Stimulated activated naive CD8-positive, alpha-beta T cell treated with anti-CD3 and anti-CD28 coated beads, Interleukin-15, Interleukin-2, amounts not matched to agents 100 ng/mL and 50 ng/mL, for 24 hours (primary cell): ENCODE data around the gene COL8A2.

Experiments
- H3K27ac Mint-ChIP-seq: one replicate; pipeline ENCODE4 v1.8.0; 2021; ENCODE audit warnings: mild to moderate bottlenecking, mixed read lengths
- H3K27me3 Mint-ChIP-seq: one replicate; pipeline ENCODE4 v1.8.0; 2021; ENCODE audit warnings: mixed read lengths
- H3K36me3 Mint-ChIP-seq: one replicate; pipeline ENCODE4 v1.8.0; 2021; ENCODE audit warnings: low read depth, mixed read lengths
- H3K4me1 Mint-ChIP-seq: one replicate; pipeline ENCODE4 v1.8.0; 2021; ENCODE audit warnings: low read depth, mixed read lengths
- H3K4me3 Mint-ChIP-seq: one replicate; pipeline ENCODE4 v1.8.0; 2021; ENCODE audit warnings: mild to moderate bottlenecking, mixed read lengths
- H3K9me3 Mint-ChIP-seq: one replicate; pipeline ENCODE4 v1.8.0; 2021; ENCODE audit warnings: mixed read lengths

COL8A2 gene

GRCh38 chr1:36116901-36117300 is 8.1 kb downstream of the COL8A2 start:
- Mint-ChIP-seq H3K4me3 (no peak overlapping the region), H3K4me1 (no peaks in the 10 kb centered on the region), H3K36me3 (no peaks in the 10 kb centered on the region), H3K9me3 (no peaks in the 10 kb centered on the region), H3K27me3 (no peaks in the 10 kb centered on the region), H3K27ac (no peak overlapping the region)

- no peaks in the 10 kb centered on the region for H3K36me3 Mint-ChIP-seq
Measured at GRCh38 chr1:36115931-36116330, 9.1 kb downstream of the COL8A2 start.

GRCh38 chr1:36115200-36115669 is 9.8 kb downstream of the COL8A2 start:
- H3K4me1 Mint-ChIP-seq, result peaks cover 9% of the 10 kb centered on the region
- H3K36me3 Mint-ChIP-seq, result no peaks in the 10 kb centered on the region
- H3K9me3 Mint-ChIP-seq, result no peaks in the 10 kb centered on the region
- H3K27me3 Mint-ChIP-seq, result no peaks in the 10 kb centered on the region
- no peak overlapping the region for H3K27ac Mint-ChIP-seq
- no peak overlapping the region for H3K4me3 Mint-ChIP-seq

More at GRCh38 chr1:36115931-36116330, 9.1 kb downstream of the COL8A2 start:
- Mint-ChIP-seq H3K4me3 (no peak overlapping the region), H3K27ac (no peak overlapping the region), H3K4me1 (peaks cover 7% of the 10 kb centered on the region), H3K27me3 (no peaks in the 10 kb centered on the region), H3K9me3 (no peaks in the 10 kb centered on the region)

- Mint-ChIP-seq H3K27ac (no peak overlapping the region), H3K36me3 (no peaks in the 10 kb centered on the region), H3K4me3 (no peak overlapping the region), H3K27me3 (no peaks in the 10 kb centered on the region), H3K4me1 (peaks cover 14% of the 10 kb centered on the region), H3K9me3 (no peaks in the 10 kb centered on the region)
Measured at GRCh38 chr1:36114371-36114770, 10.7 kb downstream of the COL8A2 start.

GRCh38 chr1:36112823-36113222 is 12.2 kb downstream of the COL8A2 start:
- Mint-ChIP-seq H3K36me3 (no peaks in the 10 kb centered on the region), H3K27me3 (no peaks in the 10 kb centered on the region), H3K4me1 (peaks cover 28% of the 10 kb centered on the region), H3K4me3 (no peak overlapping the region), H3K9me3 (no peaks in the 10 kb centered on the region), H3K27ac (no peak overlapping the region)

- Mint-ChIP-seq H3K36me3 (no peaks in the 10 kb centered on the region), H3K4me1 (peaks cover 29% of the 10 kb centered on the region), H3K9me3 (no peaks in the 10 kb centered on the region), H3K4me3 (no peak overlapping the region), H3K27ac (no peak overlapping the region), H3K27me3 (no peaks in the 10 kb centered on the region)
Measured at GRCh38 chr1:36111151-36111550, 13.9 kb downstream of the COL8A2 start.

GRCh38 chr1:36109041-36109679 is 15.9 kb downstream of the COL8A2 start:
- no peak overlapping the region for H3K4me3 Mint-ChIP-seq
- H3K4me1 Mint-ChIP-seq, result peaks cover 29% of the 10 kb centered on the region
- H3K27ac Mint-ChIP-seq, result peak overlapping the region; percentile 38
- no peaks in the 10 kb centered on the region for H3K9me3 Mint-ChIP-seq
- H3K36me3 Mint-ChIP-seq, result no peaks in the 10 kb centered on the region
- H3K27me3 Mint-ChIP-seq, result no peaks in the 10 kb centered on the region

GRCh38 chr1:36108314-36108713 is 16.7 kb downstream of the COL8A2 start:
- Mint-ChIP-seq H3K27ac (no peak overlapping the region), H3K36me3 (no peaks in the 10 kb centered on the region), H3K9me3 (no peaks in the 10 kb centered on the region), H3K4me3 (no peak overlapping the region), H3K27me3 (no peaks in the 10 kb centered on the region), H3K4me1 (peaks cover 29% of the 10 kb centered on the region)

- Mint-ChIP-seq H3K27me3 (no peaks in the 10 kb centered on the region), H3K4me1 (peaks cover 29% of the 10 kb centered on the region), H3K4me3 (no peak overlapping the region), H3K9me3 (no peaks in the 10 kb centered on the region), H3K27ac (no peak overlapping the region), H3K36me3 (no peaks in the 10 kb centered on the region)
Measured at GRCh38 chr1:36107394-36107793, 17.6 kb downstream of the COL8A2 start.

GRCh38 chr1:36106269-36106668 is 18.8 kb downstream of the COL8A2 start:
- no peak overlapping the region for H3K4me3 Mint-ChIP-seq
- no peaks in the 10 kb centered on the region for H3K36me3 Mint-ChIP-seq
- H3K27ac Mint-ChIP-seq, result no peak overlapping the region
- no peaks in the 10 kb centered on the region for H3K9me3 Mint-ChIP-seq
- peaks cover 24% of the 10 kb centered on the region for H3K4me1 Mint-ChIP-seq
- H3K27me3 Mint-ChIP-seq, result no peaks in the 10 kb centered on the region

GRCh38 chr1:36101546-36101945 is 23.5 kb downstream of the COL8A2 start:
- no peaks in the 10 kb centered on the region for H3K36me3 Mint-ChIP-seq
- no peaks in the 10 kb centered on the region for H3K4me1 Mint-ChIP-seq
- peak overlapping the region; percentile 63 for H3K27ac Mint-ChIP-seq
- no peaks in the 10 kb centered on the region for H3K27me3 Mint-ChIP-seq
- no peak overlapping the region for H3K4me3 Mint-ChIP-seq
- no peaks in the 10 kb centered on the region for H3K9me3 Mint-ChIP-seq

- Mint-ChIP-seq H3K27me3 (no peaks in the 10 kb centered on the region), H3K36me3 (no peaks in the 10 kb centered on the region), H3K9me3 (no peaks in the 10 kb centered on the region), H3K27ac (no peak overlapping the region), H3K4me3 (no peak overlapping the region), H3K4me1 (no peaks in the 10 kb centered on the region)
Measured at GRCh38 chr1:36100376-36100775, 24.6 kb downstream of the COL8A2 start.

- H3K27me3 Mint-ChIP-seq, result no peaks in the 10 kb centered on the region
- H3K4me1 Mint-ChIP-seq, result no peaks in the 10 kb centered on the region
- no peak overlapping the region for H3K27ac Mint-ChIP-seq
- no peak overlapping the region for H3K4me3 Mint-ChIP-seq
- peaks cover 1% of the 10 kb centered on the region for H3K36me3 Mint-ChIP-seq
- H3K9me3 Mint-ChIP-seq, result no peaks in the 10 kb centered on the region
Measured at GRCh38 chr1:36099681-36100341, 25.2 kb downstream of the COL8A2 start.

- Mint-ChIP-seq H3K27ac (no peak overlapping the region), H3K36me3 (peaks cover 8% of the 10 kb centered on the region), H3K4me3 (no peak overlapping the region), H3K27me3 (no peaks in the 10 kb centered on the region), H3K4me1 (no peaks in the 10 kb centered on the region), H3K9me3 (no peaks in the 10 kb centered on the region)
Measured at GRCh38 chr1:36098650-36099365, 26.2 kb downstream of the COL8A2 start.
